Esophagus muscularis mucosa (tissue), 4 donors: Measurements from ENCODE around the gene CXADR.

Experiments
- EP300 ChIP-seq: sonication (generic); formaldehyde crosslinking; IDR thresholded peaks from one replicate; pipeline ENCODE4 v1.6.1; 2017; ENCODE audit warnings: antibody characterized with exemption
- POLR2A ChIP-seq: fragments of 450-650 bp; IDR thresholded peaks from one replicate; pipeline ENCODE4 v1.6.1; 2017; ENCODE audit warnings: antibody characterized with exemption, moderate library complexity, mild to moderate bottlenecking, low read depth
- POLR2AphosphoS5 ChIP-seq, 2 donors: sonication (generic); formaldehyde crosslinking; IDR thresholded peaks; one replicate each; pipeline ENCODE4 v1.6.1; 2017; ENCODE audit warnings: antibody characterized with exemption in 2 of 2
- TF ChIP-seq, protein P1 (sequence below), 3 experiments: fragments of 200-600 bp in 2 of 3; fragments of 450-650 bp in 1 of 3; sonication (generic) in 2 of 3; IDR thresholded peaks; one replicate each; pipeline ENCODE4 v1.5.1; 2017 to 2019; ENCODE audit warnings: antibody characterized with exemption in 3 of 3, mild to moderate bottlenecking in 2 of 3, moderate library complexity in 1 of 3

DNA sequence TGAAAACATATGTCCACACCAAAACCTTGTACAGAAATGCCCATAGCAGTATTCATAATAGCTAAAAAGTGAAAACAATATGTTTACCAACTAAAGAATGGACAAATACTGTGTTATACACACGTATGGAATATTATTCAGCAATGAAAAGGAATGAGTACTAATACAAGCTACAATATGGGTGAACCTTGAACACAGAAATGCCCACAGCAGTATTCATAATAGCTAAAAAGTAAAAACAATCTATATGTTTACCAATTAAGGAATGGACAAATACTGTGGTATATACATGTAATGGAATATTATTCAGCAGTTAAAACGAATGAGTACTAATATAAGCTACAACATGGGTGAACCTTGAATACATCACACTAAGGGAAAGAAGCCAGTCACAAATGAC, 96.8 kb downstream of the CXADR start:
- TF ChIP-seq, protein P1, sequence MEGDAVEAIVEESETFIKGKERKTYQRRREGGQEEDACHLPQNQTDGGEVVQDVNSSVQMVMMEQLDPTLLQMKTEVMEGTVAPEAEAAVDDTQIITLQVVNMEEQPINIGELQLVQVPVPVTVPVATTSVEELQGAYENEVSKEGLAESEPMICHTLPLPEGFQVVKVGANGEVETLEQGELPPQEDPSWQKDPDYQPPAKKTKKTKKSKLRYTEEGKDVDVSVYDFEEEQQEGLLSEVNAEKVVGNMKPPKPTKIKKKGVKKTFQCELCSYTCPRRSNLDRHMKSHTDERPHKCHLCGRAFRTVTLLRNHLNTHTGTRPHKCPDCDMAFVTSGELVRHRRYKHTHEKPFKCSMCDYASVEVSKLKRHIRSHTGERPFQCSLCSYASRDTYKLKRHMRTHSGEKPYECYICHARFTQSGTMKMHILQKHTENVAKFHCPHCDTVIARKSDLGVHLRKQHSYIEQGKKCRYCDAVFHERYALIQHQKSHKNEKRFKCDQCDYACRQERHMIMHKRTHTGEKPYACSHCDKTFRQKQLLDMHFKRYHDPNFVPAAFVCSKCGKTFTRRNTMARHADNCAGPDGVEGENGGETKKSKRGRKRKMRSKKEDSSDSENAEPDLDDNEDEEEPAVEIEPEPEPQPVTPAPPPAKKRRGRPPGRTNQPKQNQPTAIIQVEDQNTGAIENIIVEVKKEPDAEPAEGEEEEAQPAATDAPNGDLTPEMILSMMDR (IDR thresholded peaks at IDR 0.05) = no peak
- no peak for TF ChIP-seq POLR2AphosphoS5 (IDR thresholded peaks at IDR 0.05)
- no peak for TF ChIP-seq EP300
- no peak for TF ChIP-seq POLR2A
